HG03575 (cell line): Measurements from ENCODE around the gene FOXA1.

ENCODE experiments used
- ATAC-seq: cut with Tn5 transposase; IDR thresholded peaks from one replicate; pipeline ENCODE4 v1.9.1; 2021; ENCODE audit not compliant: unreplicated experiment, insufficient number of reproducible peaks, low FRiP score; ENCODE audit errors: extremely low read depth

FOXA1 gene

DNA sequence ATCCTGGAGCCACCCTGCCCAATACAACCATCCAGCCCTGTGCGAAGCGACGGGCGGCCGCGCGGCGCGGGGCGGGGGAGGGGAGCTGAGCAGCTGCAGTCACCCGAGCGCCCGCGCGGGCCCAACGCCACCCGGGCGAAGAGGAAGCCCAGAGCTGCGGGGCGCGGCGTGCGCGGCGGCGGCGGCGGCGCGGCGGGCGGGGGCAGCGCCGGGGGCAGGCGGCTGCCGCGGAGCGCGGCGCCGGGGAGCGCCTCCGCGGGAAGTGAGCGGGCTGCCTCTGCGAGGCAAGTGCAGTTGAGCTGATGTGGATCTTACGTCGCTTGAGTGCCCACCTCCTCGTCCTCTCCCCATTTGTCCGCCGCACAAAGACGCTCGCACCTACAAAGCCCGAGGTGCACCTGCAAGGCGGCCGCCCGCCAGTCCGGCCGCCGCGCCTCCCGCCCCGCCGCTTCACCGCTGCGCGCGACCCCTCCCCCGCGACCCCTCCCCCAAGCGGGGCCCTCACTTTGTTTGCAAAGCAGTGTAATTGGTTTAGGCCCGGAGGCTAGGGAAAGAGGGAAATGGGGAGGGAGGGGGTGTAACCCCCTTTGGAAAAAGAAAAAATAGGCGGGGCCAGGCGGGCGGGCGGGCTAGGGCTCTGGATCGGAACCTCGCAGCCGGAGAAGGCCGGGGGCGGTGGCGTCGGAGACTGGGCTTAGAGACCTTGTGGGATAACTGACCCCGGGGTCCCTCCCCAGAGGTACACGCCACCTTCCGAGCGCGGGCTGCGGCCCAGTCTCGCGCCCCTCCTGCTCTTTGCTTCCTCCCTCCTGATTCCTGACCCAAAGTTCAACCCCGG is at the start of gene FOXA1, which contains the start of gene TTC6:
Gene FOXA1, minus strand, starts transcription at position 279 of the 838 bp plus-strand sequence. Its CDS starts 277 bp downstream, at position 2.
Gene TTC6, plus strand, starts transcription at position 659 of the 838 bp plus-strand sequence. CDS start 26,436 bp downstream, outside the sequence.
- ATAC-seq, result no peak

DNA sequence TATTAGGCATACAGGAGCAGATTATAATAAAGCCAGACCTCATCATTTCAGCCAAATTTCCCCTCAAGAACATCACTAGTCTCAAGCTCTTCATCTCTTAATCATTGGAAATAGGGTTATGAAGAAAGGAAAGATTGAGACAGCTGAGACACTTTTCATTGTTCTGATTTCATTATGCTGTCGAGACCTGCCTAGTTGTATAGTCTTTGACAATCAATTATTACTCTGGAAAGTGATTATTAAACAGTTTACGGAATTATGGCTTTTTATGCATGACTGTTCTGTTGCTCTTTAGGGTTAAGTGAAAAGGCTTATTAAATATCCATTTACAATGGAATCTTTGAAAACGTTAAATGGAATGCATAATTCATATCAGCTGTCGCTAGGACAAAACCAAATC is 48.7 kb upstream of the FOXA1 start:
- no peak for ATAC-seq

GRCh38 chr14:37642125-37642524 is 47.1 kb upstream of the FOXA1 start:
- no peak for ATAC-seq

DNA sequence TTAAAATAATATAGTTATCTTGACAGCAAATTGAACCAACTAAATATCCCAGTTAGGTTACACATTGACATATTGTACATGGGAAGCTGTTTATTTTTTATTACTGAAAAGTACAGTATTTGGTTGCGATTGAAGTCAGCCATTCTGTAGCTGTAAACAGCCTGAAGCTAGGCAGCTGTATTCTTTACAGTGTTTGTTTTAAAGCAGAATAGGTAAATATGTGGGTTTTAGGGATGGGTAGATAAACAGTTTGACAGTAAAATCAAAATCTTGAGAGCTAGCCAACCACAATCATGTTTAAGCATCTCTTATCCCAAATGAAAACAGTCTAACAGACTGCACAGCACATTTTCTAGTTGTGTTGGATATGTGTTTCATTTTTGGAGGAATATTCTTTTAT is 46.1 kb upstream of the FOXA1 start:
- ATAC-seq, result no peak

GRCh38 chr14:37638599-37638998 is 43.5 kb upstream of the FOXA1 start:
- no peak for ATAC-seq

GRCh38 chr14:37637341-37637740 is 42.3 kb upstream of the FOXA1 start:
- no peak for ATAC-seq

DNA sequence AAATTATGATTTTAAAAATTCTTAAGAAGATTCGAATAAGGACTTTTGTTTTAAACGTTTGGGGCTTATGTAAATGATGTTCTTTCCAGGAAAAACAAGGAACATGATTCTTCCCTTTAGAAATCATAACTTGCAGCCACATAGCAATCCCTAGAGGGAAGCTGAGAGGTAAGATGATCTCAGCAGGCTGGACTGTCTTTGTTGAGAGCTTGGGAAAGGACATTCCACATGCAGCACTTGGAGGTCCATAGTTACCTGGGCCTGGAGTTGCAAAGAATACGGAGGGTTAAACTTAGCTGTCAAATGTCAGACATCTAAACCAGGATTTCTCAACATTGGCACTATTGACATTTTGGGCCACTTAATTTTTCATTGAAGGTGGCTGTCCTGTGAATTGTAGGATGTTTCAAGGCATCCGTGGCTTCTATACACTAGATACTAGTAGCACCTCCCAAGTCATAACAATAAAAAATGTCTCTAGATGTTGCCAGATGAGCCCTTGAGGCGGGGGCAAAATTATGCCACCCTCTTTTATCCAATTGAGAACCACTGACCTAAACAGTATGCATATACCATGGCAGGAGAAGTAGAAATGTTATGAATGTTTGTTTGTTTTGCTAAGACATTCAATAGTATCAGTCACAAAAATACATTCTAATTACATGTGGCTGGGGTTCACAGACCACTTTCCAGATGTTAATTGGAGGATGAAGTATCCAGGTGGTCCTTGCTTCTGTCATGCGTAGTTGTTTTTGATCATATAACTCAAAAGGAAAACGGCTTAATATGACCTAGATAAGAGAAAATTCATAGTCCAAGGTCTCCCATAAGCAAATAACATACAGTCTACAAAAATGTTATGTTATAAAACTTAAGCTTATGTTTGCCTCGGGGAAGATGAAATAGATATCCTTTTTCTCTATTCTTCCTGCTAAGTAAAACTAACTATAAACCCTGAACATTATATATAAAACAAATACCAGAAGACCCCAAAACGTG is 30.8 kb upstream of the FOXA1 start:
- ATAC-seq, result no peak

GRCh38 chr14:37623971-37624370 is 28.9 kb upstream of the FOXA1 start:
- ATAC-seq, result no peak

DNA sequence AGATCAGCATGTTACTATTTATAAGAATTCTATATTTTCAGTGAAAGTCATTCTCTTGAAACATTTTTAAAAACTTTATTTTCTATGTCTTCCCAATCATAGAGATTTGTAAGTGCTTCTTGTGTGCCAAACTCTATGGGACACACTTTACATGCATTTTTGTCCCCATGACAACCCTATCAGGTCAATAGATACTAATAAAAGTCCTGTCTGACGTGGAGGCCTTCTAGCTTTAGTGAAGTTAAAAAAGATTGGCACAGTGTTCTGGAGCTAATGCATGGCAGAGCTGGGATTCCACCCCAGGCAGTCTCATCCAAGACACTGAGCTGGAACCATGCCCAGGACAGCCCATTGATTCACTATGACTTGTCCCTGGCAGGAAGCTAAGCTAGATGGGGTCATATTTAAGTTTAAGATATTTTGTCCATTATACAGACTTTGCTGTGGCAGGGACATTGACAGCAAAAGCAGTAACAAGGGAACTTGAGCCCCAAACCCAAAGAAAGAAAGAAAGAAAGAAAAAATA is 28.4 kb upstream of the FOXA1 start:
- no peak for ATAC-seq

- ATAC-seq, result no peak
Measured at GRCh38 chr14:37622231-37622923, 27.3 kb upstream of the FOXA1 start.

- ATAC-seq, result no peak
Measured at GRCh38 chr14:37620856-37621255, 25.8 kb upstream of the FOXA1 start.

DNA sequence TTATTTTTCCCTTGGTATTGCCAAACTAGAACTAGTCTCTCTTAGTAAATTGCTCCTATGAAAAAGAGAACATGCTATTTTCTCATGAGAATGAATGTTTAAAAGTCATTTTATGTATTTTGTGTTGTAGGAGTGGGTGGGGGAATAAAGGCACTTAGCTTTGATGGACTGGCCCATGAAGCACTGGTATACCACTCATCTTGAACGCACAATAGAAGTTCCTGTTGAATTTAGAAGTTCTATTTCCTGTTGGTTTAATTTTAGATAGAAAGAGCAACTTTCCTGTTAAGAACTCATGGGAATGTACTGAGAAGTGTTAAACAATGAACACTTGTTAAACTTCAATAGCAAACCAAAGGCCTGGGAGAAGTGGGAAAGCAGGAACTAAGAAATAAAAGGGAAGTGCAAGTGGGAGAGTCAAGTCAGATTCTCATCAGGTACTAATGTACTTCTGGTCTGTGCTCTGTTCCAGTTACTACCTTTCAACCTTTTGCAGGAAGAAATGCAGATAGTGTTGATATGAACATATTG is 23.5 kb upstream of the FOXA1 start:
- no peak for ATAC-seq

GRCh38 chr14:37617864-37618365 is 22.9 kb upstream of the FOXA1 start:
- no peak for ATAC-seq

GRCh38 chr14:37616853-37617252 is 21.8 kb upstream of the FOXA1 start:
- no peak for ATAC-seq

- ATAC-seq, result no peak
Measured at GRCh38 chr14:37615582-37616289, 20.7 kb upstream of the FOXA1 start.

DNA sequence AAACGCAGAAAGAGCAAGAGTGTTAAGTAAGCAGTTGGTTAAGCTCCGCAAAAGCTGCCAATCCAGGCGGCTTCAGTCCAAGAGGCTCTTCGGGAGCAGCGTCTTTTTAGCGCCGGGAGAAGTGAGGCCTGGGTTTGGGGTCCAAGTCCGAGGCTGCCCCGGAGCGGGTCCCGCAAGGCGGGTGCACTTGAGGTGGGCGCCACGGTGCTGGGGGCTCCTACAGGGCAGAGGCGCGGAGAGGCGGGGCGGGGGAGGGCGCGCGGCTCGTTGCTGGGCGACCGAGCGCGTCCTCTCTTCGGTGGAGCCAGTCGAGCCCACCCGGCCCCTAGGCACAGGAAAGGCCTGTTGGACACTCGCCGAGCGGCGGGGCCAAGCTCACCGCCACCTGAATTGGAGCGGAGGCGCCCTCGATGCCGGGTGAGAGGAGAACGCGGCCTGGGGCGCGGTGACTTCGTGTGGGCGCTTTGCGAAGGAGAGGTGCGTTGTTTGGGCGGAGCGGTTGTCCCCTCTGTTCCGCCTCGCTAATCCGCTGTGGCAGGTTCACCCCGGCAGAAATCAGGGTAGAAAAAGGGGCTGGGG is 16.0 kb upstream of the FOXA1 start:
- ATAC-seq, result no peak

DNA sequence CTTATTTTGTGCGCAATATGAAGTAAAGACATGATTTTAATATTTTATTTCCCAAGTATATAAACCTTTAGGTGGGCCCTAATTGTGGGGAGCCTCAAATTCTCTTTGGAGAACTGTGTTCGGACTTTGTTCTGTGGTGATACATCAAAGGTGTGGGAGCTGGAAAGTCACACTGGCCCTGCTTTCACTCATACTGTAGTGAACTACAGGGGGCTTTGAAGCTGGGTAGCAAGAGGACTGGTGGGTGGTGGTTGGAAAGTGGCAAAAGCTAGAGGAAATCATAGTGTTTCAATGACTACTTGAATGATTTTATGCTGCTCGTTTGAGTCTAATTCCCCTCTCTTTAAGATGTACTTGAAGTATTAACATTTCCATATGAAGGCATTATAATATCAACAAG is 13.6 kb upstream of the FOXA1 start:
- ATAC-seq, result no peak

- no peak for ATAC-seq
Measured at GRCh38 chr14:37606678-37607077, 11.6 kb upstream of the FOXA1 start.
